Body of pancreas (tissue), 4 donors: ENCODE results near the gene NDEL1. TPM values are rescaled to one million over a fixed set of nuclear protein-coding genes. Genes with fewer than 3 reads are reported as not detected.

Experiments
- ATAC-seq: fragments of 150-250 bp; one replicate; pipeline ENCODE4 v1.9.1; 2016
- DNase-seq, 4 donors: peaks; one replicate each; pipeline ENCODE4 v3.0.0-alpha.2; 2019
- H3K27ac ChIP-seq, 4 donors: fragments of 200-600 bp; sonication (generic); 1 replicate in 3 of 4; 2 replicates in 1 of 4; pipeline versions ENCODE4 v1.5.1 to v1.6.1; 2016 to 2019; ENCODE audit warnings: mild to moderate bottlenecking in 1 of 4, mixed read lengths in 1 of 4, moderate library complexity in 1 of 4
- H3K27me3 ChIP-seq, 2 donors: fragments of 200-600 bp; sonication (generic); one replicate each; pipeline ENCODE4 v1.6.0; 2016; ENCODE audit warnings: mild to moderate bottlenecking in 1 of 2
- H3K36me3 ChIP-seq, 2 donors: fragments of 200-600 bp; sonication (generic); replicated peaks in 1 of 2; 2 replicates each; pipeline ENCODE4 v1.5.1; 2016; ENCODE audit warnings: low read depth in 2 of 2; ENCODE audit not compliant: insufficient read depth in 1 of 2
- H3K4me1 ChIP-seq: fragments of 200-600 bp; sonication (generic); one replicate; pipeline ENCODE4 v1.6.0; 2016
- H3K4me3 ChIP-seq, 2 donors: fragments of 200-600 bp; sonication (generic); 1 replicate in 1 of 2; 2 replicates in 1 of 2; pipeline ENCODE4 v1.5.1; 2016 to 2019
- H3K9me3 ChIP-seq, 3 donors: fragments of 200-600 bp; sonication (generic); 1 replicate in 2 of 3; 2 replicates in 1 of 3; pipeline ENCODE4 v1.5.1; 2016
- CTCF ChIP-seq, 7 experiments: fragments of 450-650 bp in 4 of 7; fragments of 200-600 bp in 3 of 7; sonication (generic) in 3 of 7; IDR thresholded peaks; one replicate each; pipeline ENCODE4 v1.5.1; 2016 to 2019; ENCODE audit warnings: antibody characterized with exemption in 7 of 7
- POLR2A ChIP-seq, 3 donors: fragments of 450-650 bp; IDR thresholded peaks; one replicate each; pipeline ENCODE4 v1.6.1; 2016; ENCODE audit warnings: antibody characterized with exemption in 3 of 3, mild to moderate bottlenecking in 2 of 3
- WGBS, 2 donors: methylation state at CpG; one replicate each; pipeline ENCODE4 v1.1.5; 2017; 5-methylcytosine and 5-hydroxymethylcytosine counted together
- intact Hi-C: fragments of 100-400 bp; cut with DNase I; formaldehyde crosslinking; loops from one replicate; pipeline ENCODE4 v1.15.1; 2023
- total RNA-seq, 2 donors: library from RNA; depleted of rRNA; stranded (reverse); fragments of >200 nt; gene quantifications; one replicate each; pipeline ENCODE4 v1.1.0, GENCODE V29; 2016

The NDEL1 gene
- total RNA-seq, 2 donors from 2014 or later = 26.2 to 39.6 TPM

GRCh38 chr17:8408371-8408770, 27.3 kb upstream of the NDEL1 start:
- Histone ChIP-seq H3K27ac (no peak overlapping the region), H3K4me1 (peaks cover 7% of the 10 kb centered on the region), H3K27me3 (no peaks in the 10 kb centered on the region), H3K36me3 (no peaks in the 10 kb centered on the region), H3K4me3 (no peak overlapping the region), H3K9me3 (no peaks in the 10 kb centered on the region)
- intact Hi-C loops = no loop called here
- ATAC-seq = no peak
- no peak for TF ChIP-seq CTCF (IDR thresholded peaks at IDR 0.05)
- TF ChIP-seq POLR2A (IDR thresholded peaks at IDR 0.05) = no peak
- WGBS, 2 donors = 69 to 76% methylated on average over 14 of the region's 14 CpGs
- no peak for DNase-seq

GRCh38 chr17:8409966-8410882, 25.5 kb upstream of the NDEL1 start:
- no peak overlapping the region for H3K4me3 ChIP-seq
- H3K4me1 ChIP-seq = peaks cover 7% of the 10 kb centered on the region
- no peaks in the 10 kb centered on the region for H3K36me3 ChIP-seq
- ATAC-seq (peak; percentile 97), DNase-seq (peak; percentile 91)
- H3K9me3 ChIP-seq = no peaks in the 10 kb centered on the region
- WGBS, 2 donors = 19 to 21% methylated on average over 18 to 19 of the region's 19 CpGs
- intact Hi-C loops = no loop called here
- no peak for TF ChIP-seq POLR2A (IDR thresholded peaks at IDR 0.05)
- TF ChIP-seq CTCF (IDR thresholded peaks at IDR 0.05) = peak; percentile 77 to 91 (median 85)
- no peaks in the 10 kb centered on the region for H3K27me3 ChIP-seq
- H3K27ac ChIP-seq = no peak overlapping the region

GRCh38 chr17:8410883-8411238, 24.8 kb upstream of the NDEL1 start:
- WGBS, 2 donors = 28 to 54% methylated on average over 1 of the region's 1 CpG
- peaks cover 7% of the 10 kb centered on the region for H3K4me1 ChIP-seq
- no peaks in the 10 kb centered on the region for H3K36me3 ChIP-seq
- H3K27me3 ChIP-seq = no peaks in the 10 kb centered on the region
- DNase-seq (no peak), ATAC-seq (no peak)
- TF ChIP-seq POLR2A (IDR thresholded peaks at IDR 0.05) (no peak), CTCF (IDR thresholded peaks at IDR 0.05) (no peak)
- no peak overlapping the region for H3K27ac ChIP-seq
- intact Hi-C loops = no loop called here
- no peaks in the 10 kb centered on the region for H3K9me3 ChIP-seq
- no peak overlapping the region for H3K4me3 ChIP-seq

GRCh38 chr17:8412089-8412488, 23.6 kb upstream of the NDEL1 start:
- Histone ChIP-seq H3K27me3 (no peaks in the 10 kb centered on the region), H3K27ac (no peak overlapping the region), H3K36me3 (no peaks in the 10 kb centered on the region), H3K4me3 (no peak overlapping the region), H3K9me3 (no peaks in the 10 kb centered on the region), H3K4me1 (peaks cover 7% of the 10 kb centered on the region)
- intact Hi-C loops = no loop called here
- ATAC-seq (no peak), DNase-seq (no peak)
- 59 to 78% methylated on average over 5 of the region's 5 CpGs for WGBS, 2 donors
- no peak for TF ChIP-seq CTCF (IDR thresholded peaks at IDR 0.05)
- TF ChIP-seq POLR2A (IDR thresholded peaks at IDR 0.05) = no peak

GRCh38 chr17:8413328-8413727, 22.4 kb upstream of the NDEL1 start:
- Histone ChIP-seq H3K9me3 (no peaks in the 10 kb centered on the region), H3K4me1 (peaks cover 7% of the 10 kb centered on the region), H3K36me3 (no peaks in the 10 kb centered on the region), H3K27ac (no peak overlapping the region), H3K27me3 (no peaks in the 10 kb centered on the region), H3K4me3 (no peak overlapping the region)
- ATAC-seq = no peak
- intact Hi-C loops = no loop called here
- TF ChIP-seq CTCF (IDR thresholded peaks at IDR 0.05) = no peak
- TF ChIP-seq POLR2A (IDR thresholded peaks at IDR 0.05) = no peak
- no peak for DNase-seq
- WGBS, 2 donors = 68 to 85% methylated on average over 3 to 4 of the region's 4 CpGs
